ENCODE measurements around the gene CELA2B.

DNA sequence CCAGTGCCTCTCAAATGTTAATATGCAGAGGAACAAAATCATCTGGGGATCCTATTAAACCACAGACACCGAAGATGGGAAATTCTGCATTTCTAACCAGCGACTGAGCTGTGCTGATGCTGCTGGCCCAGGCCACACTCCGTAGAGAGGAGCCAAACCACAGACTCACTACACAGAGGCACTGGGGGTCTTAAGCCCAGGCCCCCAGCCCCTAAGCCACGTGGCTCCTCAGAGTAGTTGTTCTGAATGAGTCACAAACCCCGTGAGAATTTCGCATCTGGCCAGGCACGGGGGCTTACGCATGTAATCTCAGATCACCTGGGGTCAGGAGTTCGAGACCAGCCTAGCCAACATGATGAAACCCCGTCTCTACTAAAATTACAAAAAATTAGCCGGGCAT is 22.2 kb upstream of the CELA2B start:
- TF ChIP-seq, protein P1, sequence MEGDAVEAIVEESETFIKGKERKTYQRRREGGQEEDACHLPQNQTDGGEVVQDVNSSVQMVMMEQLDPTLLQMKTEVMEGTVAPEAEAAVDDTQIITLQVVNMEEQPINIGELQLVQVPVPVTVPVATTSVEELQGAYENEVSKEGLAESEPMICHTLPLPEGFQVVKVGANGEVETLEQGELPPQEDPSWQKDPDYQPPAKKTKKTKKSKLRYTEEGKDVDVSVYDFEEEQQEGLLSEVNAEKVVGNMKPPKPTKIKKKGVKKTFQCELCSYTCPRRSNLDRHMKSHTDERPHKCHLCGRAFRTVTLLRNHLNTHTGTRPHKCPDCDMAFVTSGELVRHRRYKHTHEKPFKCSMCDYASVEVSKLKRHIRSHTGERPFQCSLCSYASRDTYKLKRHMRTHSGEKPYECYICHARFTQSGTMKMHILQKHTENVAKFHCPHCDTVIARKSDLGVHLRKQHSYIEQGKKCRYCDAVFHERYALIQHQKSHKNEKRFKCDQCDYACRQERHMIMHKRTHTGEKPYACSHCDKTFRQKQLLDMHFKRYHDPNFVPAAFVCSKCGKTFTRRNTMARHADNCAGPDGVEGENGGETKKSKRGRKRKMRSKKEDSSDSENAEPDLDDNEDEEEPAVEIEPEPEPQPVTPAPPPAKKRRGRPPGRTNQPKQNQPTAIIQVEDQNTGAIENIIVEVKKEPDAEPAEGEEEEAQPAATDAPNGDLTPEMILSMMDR (IDR thresholded peaks at IDR 0.05) = no peak
- no peak for TF ChIP-seq POLR2A (IDR thresholded peaks at IDR 0.05)
